Ramos (cell line): ENCODE results near the gene AQP12B.

Source experiments
- in situ Hi-C: fragments of 300-500 bp; cut with MboI; formaldehyde crosslinking; loops from one replicate; pipeline ENCODE4 v1.14.3; 2022; ENCODE audit warnings: low sequenced_read_pairs; ENCODE audit not compliant: unreplicated experiment

The AQP12B gene

GRCh38 chr2:240719676-240720545 is 37.2 kb upstream of the AQP12B start:
- in situ Hi-C loops: loop anchor here (25.0 kb wide), 1 partner anchor 208 kb away; no protein-coding TSS in a partner anchor

GRCh38 chr2:240718896-240719490 is 36.3 kb upstream of the AQP12B start:
- in situ Hi-C loops: loop anchor here (25.0 kb wide), 1 partner anchor 207 kb away; no protein-coding TSS in a partner anchor

- in situ Hi-C loops: loop anchor here (25.0 kb wide), 1 partner anchor 206 kb away; no protein-coding TSS in a partner anchor
These were observed 35.2 kb upstream of the AQP12B start for GRCh38 chr2:240717681-240718581.

GRCh38 chr2:240717181-240717641 is 34.5 kb upstream of the AQP12B start:
- in situ Hi-C loops: loop anchor here (25.0 kb wide), 1 partner anchor 205 kb away; no protein-coding TSS in a partner anchor

GRCh38 chr2:240716130-240716798 is 33.6 kb upstream of the AQP12B start:
- in situ Hi-C loops: loop anchor here (25.0 kb wide), 1 partner anchor 204 kb away; no protein-coding TSS in a partner anchor

- in situ Hi-C loops: loop anchor here (25.0 kb wide), 1 partner anchor 203 kb away; no protein-coding TSS in a partner anchor
These were observed 32.4 kb upstream of the AQP12B start for GRCh38 chr2:240714747-240715725.

GRCh38 chr2:240713928-240714746 is 31.5 kb upstream of the AQP12B start:
- in situ Hi-C loops: loop anchor here (25.0 kb wide), 1 partner anchor 202 kb away; no protein-coding TSS in a partner anchor

- in situ Hi-C loops: loop anchor here (25.0 kb wide), 1 partner anchor 201 kb away; no protein-coding TSS in a partner anchor
These were observed 30.6 kb upstream of the AQP12B start for GRCh38 chr2:240713071-240713927.

- in situ Hi-C loops: loop anchor here (25.0 kb wide), 1 partner anchor 200 kb away; no protein-coding TSS in a partner anchor
These were observed 29.4 kb upstream of the AQP12B start for GRCh38 chr2:240712121-240712520.

GRCh38 chr2:240711701-240712100 is 29.0 kb upstream of the AQP12B start:
- in situ Hi-C loops: loop anchor here (25.0 kb wide), 1 partner anchor 199 kb away; no protein-coding TSS in a partner anchor

- in situ Hi-C loops: loop anchor here (25.0 kb wide), 1 partner anchor 199 kb away; no protein-coding TSS in a partner anchor
These were observed 28.6 kb upstream of the AQP12B start for GRCh38 chr2:240711296-240711695.

GRCh38 chr2:240708457-240708856 is 25.8 kb upstream of the AQP12B start:
- in situ Hi-C loops: loop anchor here (25.0 kb wide), 1 partner anchor 196 kb away; no protein-coding TSS in a partner anchor

GRCh38 chr2:240707821-240708220 is 25.1 kb upstream of the AQP12B start:
- in situ Hi-C loops: loop anchor here (25.0 kb wide), 1 partner anchor 196 kb away; no protein-coding TSS in a partner anchor

- in situ Hi-C loops: loop anchor here (25.0 kb wide), 1 partner anchor 195 kb away; no protein-coding TSS in a partner anchor
These were observed 24.5 kb upstream of the AQP12B start for GRCh38 chr2:240707043-240707756.

GRCh38 chr2:240705204-240705791 is 22.6 kb upstream of the AQP12B start:
- in situ Hi-C loops: loop anchor here (25.0 kb wide), 1 partner anchor 193 kb away; no protein-coding TSS in a partner anchor
